Activated T-cell treated with anti-CD3 and anti-CD28 coated beads, Interleukin-2, amount 50 U/mL, for 48 hours (primary cell): ENCODE results near the gene UBD.

Source experiments
- DNase-seq, 2 experiments: peaks; one replicate each; pipeline ENCODE4 v3.0.0-alpha.2; 2020

Gene UBD

GRCh38 chr6:29559524-29560287 is at the start of gene UBD:
TSS of gene UBD (minus strand) at chr6:29559732. CDS start at chr6:29559701, 31 bp downstream.
- DNase-seq, result no peak

- DNase-seq, result no peak
Measured at GRCh38 chr6:29608131-29608530, 48.6 kb upstream of the UBD start.

GRCh38 chr6:29603930-29604329 is 44.4 kb upstream of the UBD start:
- no peak for DNase-seq

DNA sequence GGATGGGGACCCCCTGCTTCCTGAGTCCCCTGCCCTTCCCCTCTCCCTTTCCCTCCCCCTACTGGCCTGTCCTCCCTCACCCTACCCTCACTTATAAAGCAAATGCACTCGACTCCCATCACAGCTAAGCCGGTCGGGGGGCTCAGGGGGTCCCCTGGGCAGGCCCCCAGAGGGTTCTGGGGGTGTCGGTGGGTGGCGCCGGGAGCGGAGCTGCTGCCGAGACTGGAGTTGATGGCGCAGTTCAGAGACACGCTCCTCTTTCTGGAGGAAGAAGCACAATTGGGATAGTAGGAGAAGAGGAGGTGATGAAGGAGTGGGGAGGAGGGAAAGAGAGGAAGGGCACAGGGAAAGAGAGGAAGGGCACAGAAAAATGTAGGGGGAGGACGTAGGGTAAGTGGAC is 43.9 kb upstream of the UBD start:
- no peak for DNase-seq

DNA sequence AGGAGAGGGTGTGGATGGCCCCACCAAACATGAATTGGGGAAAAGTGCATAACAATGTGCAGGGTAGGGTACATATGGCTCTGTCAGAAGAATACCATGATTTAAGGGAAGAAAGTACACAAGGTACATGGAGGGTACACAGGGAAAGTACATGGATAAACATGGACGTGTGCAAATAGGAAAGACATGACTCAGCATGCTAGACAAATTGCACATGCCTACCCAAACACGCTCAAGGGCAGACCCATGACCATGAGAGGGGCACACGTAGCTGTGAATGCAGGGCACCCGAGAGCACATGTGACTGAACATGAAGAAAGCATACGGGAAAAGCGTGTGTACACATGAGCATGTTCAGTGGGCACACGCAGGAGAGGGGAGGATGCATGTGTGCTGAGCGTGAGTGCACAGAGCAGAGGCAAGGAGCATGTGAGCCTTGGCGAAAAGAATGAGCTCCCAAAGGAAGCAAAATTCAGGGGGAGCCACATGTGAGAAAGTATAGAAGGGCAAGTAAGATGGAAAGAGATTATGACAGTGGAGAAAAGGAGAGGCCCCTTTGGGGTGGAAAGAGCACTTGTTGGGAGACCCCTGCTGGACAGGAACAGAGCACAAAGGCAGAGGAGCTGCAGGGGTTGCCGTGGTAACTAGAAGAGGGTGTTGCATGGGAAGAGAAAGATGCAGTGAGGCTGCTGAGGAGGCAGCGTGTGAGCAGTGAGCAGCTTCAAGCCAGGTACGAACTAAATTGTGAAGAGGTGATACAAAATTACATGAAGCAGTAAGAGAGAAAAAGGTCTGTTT is 43.2 kb upstream of the UBD start:
- DNase-seq, result no peak

DNA sequence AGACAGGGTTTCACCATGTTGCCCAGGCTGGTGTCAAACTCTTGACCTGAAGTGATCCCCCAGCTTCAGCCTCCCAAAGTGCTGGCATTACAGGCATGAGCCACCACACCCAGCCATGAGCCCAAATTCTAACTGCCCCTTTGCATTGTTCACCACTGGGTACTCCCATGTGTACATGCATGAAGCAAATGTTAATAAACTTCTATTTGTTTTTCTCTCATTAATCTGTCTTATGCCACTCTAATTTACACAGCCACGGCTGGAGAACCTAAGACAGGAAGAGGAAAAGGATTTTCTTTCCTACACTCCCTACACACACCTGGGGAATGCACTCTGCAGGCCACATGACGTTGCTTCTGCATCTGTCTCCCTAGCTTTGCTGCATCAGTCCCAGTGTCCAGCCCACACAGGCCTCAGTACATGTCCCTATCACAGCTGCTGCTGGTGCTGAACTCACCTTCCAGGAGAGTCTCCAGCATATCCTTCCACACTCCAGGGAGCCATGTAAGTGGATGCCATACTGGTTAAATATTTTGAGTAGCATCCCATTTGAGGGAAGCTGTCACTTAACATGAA is 38.7 kb upstream of the UBD start:
- DNase-seq, result no peak

- no peak for DNase-seq
Measured at GRCh38 chr6:29597184-29597583, 37.7 kb upstream of the UBD start.

DNA sequence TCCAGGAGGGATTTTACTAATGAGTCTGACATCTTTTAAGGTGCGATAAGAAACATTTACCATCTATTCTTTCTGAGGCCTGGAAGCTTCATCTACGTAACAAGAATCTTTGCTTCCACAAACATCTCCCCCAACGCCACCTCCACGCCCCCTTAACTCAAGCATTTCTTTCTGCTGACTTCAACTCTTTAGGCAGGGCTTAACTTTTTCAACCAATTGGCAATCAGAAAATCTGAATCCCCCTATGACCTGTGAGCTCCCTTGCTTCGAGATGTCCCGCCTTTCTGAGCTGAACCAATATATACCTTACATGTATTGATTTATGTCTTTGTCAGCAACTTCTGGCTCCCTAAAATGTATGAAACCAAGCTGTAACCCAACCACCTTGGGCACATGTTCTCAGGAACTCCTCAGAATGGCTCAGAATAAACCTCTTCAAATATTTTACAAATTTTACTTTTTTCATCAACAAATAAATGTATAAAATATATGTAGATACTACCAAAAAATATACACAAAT is 36.9 kb upstream of the UBD start:
- no peak for DNase-seq

GRCh38 chr6:29593199-29593855 is 33.8 kb upstream of the UBD start:
- DNase-seq, result no peak

DNA sequence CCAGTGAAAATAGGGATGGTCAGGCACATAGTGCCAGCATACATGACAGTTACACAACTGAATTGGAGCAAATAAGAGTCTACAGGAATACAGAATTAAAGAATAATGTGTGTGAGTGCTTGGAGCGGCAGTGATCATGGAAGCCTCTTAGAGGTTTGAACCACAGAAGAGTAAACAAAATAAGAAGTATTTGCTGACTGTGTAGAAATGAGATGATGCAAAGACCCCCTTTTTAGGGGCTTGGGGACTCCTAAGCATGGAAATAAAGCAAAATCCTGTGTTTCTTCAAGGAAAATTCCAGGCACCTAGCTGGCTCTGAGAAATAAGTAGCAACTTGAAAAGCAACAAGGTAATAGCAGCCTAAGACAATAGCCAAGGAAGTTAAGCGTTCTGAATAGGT is 32.1 kb upstream of the UBD start:
- DNase-seq, result no peak

GRCh38 chr6:29590218-29590808 is 30.8 kb upstream of the UBD start:
- no peak for DNase-seq

DNA sequence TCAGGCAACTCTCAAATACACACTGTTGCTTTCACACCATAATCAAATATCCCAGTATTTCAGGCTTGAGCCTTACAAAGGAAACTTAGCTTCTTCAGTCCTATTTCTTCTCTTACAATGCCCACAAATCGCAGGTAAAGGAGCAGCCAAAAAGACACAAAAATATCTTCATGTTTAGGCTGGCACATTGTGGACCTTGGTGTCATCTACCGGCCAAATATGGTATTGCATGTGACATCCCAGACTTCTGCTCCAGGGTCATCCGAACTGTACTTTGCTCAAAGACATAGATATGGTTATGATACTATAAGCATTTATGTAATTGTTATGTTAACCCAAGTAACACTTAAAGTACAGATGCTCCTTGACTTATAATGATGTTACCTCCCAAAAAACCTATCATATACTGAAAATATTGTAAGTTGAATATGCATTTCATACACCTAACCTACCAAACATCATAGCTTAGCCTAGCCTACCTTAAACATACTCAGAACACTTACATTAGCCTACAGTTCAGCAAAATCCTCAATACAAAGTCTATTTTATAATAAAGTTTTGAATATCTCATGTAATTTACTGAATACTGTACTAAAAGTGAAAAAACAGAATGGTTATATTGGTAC is 30.0 kb upstream of the UBD start:
- peak; percentile 53 to 60 for DNase-seq

- DNase-seq, result no peak
Measured at GRCh38 chr6:29584821-29585220, 25.3 kb upstream of the UBD start, which contains the start of gene OR2H2. TSS of gene OR2H2 (plus strand) at chr6:29585121. CDS start at chr6:29587945, 2,824 bp downstream.

- no peak for DNase-seq
Measured at GRCh38 chr6:29577544-29577943, 18.0 kb upstream of the UBD start.

DNA sequence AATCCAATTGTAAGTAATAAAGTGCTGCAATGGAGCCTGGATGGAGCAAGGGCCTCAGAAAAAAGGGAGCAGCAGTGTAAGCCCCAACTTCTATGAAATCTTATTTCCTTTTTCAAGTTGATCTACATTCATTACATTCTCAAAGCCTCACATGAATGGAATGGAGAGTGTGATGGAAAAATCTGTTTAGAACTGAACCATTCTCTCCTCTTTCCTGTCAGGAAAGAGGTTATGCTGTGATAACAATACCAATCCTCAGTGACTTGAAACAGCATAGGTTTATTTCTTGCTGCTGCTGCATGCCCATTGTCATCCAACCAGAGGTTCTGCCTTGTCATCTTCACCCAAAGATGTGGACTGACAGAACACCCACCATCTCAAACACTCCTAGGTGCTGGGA is 16.5 kb upstream of the UBD start:
- DNase-seq, result no peak

DNA sequence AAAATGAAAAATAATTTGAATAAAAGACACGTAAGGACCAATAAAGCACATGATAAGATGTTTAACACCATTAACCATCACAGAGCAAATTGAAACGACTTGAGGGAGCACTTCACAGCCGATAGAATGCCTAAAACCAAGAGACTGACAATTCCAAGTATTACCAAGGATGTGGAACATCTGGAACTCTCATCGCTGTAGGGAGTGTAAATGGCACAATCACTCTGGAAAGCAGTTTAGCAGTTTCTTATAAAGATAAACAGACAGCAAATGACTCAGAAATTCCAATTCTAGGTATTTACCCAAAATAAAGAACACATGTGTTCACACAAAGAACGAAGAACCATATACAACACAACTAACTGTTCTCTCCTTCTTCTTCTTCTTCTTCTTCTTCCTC is 8.5 kb upstream of the UBD start:
- DNase-seq, result no peak

DNA sequence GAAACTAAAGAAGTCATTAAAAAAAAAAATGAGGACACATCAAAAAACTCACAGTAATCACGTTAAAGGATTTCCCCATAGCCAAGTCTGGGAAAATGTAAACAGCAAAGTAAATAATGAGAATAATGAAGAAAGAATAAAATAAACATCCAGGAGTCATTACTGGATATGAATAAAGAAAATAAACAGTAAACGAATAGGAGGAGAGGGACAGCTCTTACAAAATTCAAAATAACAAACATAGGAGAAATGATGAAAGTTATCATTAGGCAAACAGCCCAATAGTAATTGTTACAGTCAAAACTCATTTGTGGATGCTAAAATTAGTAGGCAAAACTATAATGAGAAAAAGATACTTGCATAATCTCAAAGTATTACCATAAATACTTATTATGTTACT is 8.0 kb upstream of the UBD start:
- DNase-seq, result no peak

- no peak for DNase-seq
Measured at GRCh38 chr6:29566856-29567255, 7.3 kb upstream of the UBD start.

- DNase-seq, result no peak
Measured at GRCh38 chr6:29564875-29565274, 5.3 kb upstream of the UBD start.

DNA sequence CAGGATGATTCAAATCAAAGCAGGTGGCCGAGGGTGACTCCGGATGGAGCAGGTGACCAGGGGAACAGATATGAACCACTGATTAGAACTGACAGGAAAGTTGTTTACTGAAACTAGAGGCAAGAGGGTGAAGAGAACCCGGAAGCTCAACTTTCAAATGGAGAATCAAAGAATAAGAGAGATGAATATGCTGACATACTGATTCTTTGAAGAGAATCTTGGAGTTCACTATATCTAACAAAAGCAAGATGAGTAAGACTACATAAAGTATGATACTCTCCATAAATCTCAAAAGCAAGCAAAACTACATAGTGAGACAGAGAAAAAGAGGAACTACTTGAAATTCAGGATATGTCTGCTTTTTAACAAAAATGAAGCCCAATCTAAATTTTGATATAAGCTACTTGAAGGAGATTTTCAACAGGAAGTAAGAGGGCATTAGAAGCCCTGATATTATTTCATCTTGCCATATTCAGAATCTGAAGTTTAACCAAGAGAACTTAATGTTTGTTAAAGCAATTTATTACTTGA is 4.0 kb upstream of the UBD start:
- DNase-seq, result no peak

- no peak for DNase-seq
Measured at GRCh38 chr6:29561606-29562181, 2.2 kb upstream of the UBD start.

DNA sequence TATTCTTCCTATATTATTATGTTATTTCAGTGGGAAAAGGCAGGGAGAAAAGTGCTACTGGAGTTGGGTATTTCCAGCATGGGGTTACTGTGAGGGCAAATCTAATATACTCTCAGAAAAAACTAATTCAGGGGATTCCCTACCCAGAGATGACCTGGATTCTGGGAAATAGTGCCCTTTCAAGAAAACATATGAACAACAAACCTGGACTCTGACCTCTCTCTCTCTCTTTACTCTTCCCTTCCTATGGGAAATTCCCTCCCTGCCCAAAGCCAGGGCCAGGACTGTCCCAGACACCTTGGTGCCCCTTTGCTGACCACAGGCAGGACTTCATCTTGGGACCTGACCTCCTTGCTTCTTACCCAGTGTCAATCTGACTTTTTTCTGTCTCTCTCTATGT is 1.6 kb upstream of the UBD start:
- DNase-seq, result no peak
